ENCODE data around the gene RNASE13.
"Not testable (repeated sequence)": the region's sequence is repeated elsewhere in the genome, so short reads cannot be mapped to it uniquely, and the experiment has no call there.

RNASE13 gene

GRCh38 chr14:21023174-21023573 is 11.4 kb downstream of the RNASE13 start:
- no peak for DNase-seq (ENCODE audit: low read depth in 2 of 2)

DNA sequence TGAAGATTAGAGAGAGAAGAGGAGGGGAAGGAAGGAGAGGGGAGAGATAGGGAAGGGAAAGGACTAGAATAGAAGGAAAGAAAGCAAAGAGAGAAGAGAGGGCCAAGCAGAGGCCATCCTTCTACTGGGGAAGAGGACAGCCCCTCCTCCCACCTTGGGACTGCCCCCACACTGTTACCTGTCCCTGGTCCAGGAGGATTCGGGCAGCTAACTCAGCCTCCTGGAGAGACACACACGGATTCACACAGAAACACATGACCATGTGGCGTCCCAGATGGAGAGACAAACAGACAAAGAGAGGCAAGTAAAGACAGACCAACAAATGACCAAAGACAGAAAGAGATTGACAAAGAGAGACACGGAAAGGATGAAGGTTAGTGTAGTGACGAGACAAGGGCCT is 11.9 kb downstream of the RNASE13 start:
- no peak for DNase-seq (ENCODE audit: low read depth in 2 of 2)

GRCh38 chr14:21020977-21021545 is 13.5 kb downstream of the RNASE13 start:
- DNase-seq (ENCODE audit: low read depth in 2 of 2), result no peak

DNA sequence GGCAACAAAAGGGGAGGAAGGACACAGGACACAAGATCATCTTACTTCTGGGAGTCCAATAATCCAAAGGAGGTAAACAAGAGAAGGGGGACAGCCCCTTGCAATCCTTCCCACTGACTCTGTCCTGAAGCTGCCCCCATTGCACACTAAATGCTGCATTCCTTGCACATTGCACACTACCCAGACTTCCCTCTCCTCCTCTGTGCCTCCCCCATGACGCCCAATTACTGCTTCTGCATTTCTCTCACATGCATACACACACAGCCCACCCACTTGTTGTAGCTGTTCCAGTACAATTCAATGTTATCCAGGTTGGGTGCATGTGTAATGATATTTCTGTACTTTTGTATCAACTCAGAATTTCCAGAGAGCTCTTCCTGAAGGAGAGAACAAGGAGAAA is 15.2 kb downstream of the RNASE13 start:
- DNase-seq (ENCODE audit: low read depth in 2 of 2), result no peak

DNA sequence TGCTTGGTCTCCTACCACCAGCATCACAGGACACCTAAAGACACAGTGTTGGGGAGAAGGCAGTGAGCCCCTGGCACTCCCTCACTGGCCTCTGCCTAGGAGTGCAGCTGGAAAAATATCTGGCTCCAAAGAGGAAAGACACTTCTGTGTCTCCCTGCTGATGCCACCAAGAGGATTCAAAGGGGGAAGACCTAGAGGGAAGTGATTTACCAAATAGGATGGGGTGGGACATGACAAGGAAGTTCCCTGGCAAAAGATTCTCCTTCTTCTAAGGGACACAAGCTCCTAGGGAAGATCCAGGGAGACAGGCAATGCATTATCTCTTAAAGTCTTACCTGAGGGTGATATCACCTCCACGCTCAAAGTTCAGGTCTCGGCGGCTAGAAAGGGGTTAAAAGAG is 15.8 kb downstream of the RNASE13 start:
- no peak for DNase-seq (ENCODE audit: low read depth in 2 of 2)

- DNase-seq (ENCODE audit: low read depth in 2 of 2), result no peak
Observed at GRCh38 chr14:21018286-21018685, 16.3 kb downstream of the RNASE13 start.

- no peak for DNase-seq (ENCODE audit: low read depth in 2 of 2)
Observed at GRCh38 chr14:21017528-21018245, 16.9 kb downstream of the RNASE13 start.

DNA sequence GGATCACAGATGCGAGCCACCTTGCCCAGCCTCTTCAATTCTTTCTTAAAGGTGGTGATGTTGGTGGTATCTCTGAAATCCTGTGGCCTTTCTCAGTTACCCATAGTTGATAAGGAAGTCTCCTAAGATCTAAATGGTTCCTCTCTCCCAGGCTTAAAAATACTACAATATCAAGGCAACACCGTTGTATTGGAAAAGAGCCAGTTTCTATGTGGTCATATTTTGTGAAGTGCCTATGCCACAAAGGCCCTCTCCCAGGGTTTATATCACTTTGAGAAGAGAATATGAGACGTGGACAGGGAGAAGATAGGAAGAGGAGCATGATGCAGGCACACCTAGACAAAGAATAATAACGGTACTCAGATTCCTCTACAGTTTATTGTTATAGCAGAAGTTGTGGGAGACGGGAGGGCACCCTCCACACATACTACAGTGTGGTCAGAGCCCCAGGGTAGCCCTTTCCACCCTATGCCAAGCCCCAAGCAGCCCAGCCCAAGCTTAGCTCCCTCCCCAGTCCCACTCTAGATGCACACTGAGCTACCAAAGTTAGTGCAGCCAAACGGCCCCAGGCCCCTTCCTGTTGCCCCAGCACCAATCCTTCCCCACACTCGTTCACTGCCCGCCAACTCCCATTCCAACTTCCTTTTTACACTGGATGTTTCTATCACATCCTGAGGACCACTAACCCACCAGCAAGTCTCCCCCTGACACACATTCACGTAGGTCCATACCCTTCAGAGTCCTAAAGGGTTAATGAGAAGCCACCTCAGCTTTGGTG is 18.0 kb downstream of the RNASE13 start:
- DNase-seq (ENCODE audit: low read depth in 2 of 2), result no peak

DNA sequence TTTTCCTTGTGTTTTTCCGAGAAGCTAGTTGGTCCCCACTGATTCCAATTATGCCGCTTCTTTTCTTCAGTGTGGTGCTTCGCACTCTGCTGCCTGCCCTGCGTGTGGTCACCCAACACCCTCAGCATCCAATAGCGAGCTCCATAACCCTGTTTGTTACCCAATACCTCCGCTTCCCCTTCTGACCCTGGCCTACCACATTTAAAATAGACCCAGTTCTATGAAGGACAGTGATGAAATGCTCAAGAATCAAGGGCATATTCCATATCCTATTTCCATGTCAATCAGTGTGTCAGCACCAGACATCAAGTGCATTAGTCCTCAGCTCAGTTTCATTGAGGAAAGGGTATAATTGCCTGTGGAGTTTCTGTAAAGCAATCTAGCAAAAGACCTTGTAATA is 19.3 kb downstream of the RNASE13 start:
- DNase-seq (ENCODE audit: low read depth in 2 of 2), result no peak

GRCh38 chr14:21014761-21015190 is 19.8 kb downstream of the RNASE13 start:
- peak; percentile 78 to 82 for DNase-seq (ENCODE audit: low read depth in 2 of 2)

DNA sequence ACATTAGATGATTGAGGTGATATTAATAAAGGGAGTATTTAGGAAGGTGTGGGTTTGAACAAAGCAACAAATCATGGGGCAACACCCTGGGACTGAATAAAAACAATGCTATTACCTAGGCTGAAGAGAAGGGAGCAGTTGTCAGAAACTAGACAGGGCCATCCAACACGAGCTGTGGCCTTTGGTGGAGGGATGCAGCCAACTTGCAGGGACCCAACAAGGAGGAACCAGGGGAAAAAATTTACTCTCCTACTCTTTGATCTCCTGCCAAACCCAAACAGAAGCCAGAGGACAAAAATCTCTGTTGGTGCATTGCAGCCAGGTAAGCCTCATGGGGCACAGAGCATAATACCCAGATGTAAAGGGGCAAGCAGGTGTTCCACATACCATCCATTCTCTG is 23.5 kb downstream of the RNASE13 start:
- no peak for DNase-seq (ENCODE audit: low read depth in 2 of 2)

DNA sequence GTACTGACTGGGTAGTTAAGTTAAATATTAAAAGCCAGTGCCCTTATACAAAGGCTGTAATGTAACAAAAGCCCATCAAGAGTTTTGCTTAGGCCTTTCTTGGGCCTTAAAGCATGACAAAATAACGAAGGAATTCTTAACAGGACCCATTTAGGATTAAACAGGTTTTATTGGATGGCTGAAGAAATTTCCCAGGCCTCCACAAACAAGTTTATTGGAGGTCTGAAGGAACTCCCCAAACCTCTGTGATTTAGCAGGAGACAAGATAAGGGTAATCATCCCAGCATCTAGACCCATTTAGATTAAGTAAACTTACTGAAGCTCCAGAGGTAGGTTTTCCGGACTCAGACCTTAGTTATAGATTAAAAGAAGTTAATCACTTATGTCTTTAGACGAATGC is 24.9 kb downstream of the RNASE13 start:
- DNase-seq (ENCODE audit: low read depth in 2 of 2), result not testable (repeated sequence)

DNA sequence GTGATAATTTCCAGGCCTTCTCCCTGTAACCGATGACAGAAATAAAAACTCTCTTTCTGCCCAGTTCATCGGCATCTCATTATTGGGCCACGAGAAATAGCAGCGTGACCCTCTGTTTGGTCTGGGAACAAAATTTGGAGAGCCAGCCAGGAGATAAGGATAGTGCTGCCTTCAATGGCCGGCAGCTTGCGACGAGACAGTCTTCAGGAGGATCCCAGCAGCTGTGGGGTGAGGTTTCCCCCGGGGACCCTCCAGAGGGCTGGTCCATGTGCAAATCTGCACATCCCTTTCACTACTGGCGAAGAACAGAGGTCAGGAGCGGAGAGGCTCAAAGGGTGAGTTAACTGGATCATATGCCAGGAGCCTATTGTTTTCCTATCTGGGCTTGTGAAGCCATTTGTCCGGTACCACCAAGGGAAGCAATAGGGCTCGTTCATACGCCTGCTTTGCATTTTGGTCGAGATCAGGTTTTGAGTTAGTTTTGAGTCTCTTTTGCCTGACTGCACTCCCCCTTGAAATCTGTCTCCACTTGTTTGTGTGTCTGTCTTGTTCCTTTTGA is 30.7 kb downstream of the RNASE13 start:
- no peak for DNase-seq (ENCODE audit: low read depth in 2 of 2)

GRCh38 chr14:21001218-21001617 is 33.4 kb downstream of the RNASE13 start:
- no peak for DNase-seq (ENCODE audit: low read depth in 2 of 2)

- DNase-seq (ENCODE audit: low read depth in 2 of 2), result no peak
Observed at GRCh38 chr14:20999591-20999990, 35.0 kb downstream of the RNASE13 start.

DNA sequence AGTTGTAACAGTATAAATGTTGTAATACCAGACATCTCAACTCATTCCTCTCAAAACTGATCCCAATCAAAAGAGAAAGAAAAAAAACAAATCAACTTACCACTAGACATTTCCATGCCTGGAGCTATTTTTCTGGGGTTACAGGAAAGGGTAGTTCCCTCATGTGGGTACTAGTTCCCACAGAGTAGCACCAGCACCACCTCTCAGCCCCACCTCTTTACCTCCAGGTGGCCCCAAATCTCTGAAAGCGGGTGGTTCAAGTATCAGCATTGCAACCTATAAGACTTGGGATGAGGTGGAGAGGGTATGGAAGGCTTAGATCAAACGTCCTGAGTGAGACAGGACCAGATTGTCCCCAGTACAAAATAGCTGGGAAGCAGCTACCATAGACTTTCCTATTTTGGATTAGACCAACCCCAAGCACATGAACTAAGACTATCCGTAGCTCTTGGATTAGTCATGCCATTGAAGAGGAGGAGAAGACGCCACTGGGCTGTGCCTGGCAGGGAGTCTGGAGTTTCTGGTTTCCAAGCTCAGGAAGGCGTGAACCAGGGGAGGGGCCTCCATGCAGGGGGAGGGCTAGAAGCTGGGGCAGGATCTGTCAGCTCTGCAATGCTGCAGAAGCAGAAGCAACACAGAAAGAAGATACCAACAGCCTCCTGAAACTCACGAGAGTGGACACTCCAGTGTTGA is 35.8 kb downstream of the RNASE13 start, which contains the start of gene SLC39A2:
TSS of gene SLC39A2 (plus strand) at position 620 of the 693 bp plus-strand sequence. CDS start 154 bp downstream, outside the sequence.
- no peak for DNase-seq (ENCODE audit: low read depth in 2 of 2)

DNA sequence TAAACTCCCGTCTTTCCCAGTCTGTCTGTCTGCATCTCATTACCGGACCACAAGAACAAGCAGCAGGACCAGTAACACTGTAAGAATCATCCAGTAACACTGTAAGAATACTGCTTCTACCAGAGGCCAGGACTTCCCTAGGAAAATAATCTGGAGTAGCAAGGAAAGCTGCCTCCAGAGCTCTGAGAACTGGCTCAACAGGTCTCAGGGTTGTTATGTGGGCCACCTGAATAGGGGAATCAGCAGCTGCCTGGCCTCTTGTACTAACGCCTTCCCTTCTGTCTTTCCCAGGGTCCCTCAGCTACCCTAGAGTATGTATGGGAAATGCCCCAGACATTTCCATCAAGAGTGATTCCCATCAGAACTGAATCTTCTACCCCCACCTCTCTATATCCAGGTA is 36.5 kb downstream of the RNASE13 start:
- no peak for DNase-seq (ENCODE audit: low read depth in 2 of 2)

DNA sequence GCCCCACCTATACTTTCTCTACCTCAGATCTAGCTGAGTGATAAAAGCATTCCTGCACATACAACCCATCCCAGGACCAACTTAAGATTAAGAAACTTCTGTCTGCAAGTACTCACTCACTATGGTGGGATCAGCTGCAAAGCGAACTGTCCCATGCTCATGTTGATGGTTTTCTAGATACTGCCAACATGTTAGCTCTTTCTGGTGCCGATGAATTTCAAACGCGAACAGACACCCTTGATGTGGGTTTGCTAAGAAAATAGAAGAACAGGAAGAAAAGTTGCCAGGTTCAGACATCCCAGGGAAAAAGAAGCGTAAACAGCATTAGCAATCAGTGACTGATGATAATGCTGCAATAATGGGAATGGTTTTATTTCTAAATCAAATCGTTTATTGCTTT is 37.0 kb downstream of the RNASE13 start:
- no peak for DNase-seq (ENCODE audit: low read depth in 2 of 2)

- DNase-seq (ENCODE audit: low read depth in 2 of 2), result no peak
Observed at GRCh38 chr14:20997115-20997514, 37.5 kb downstream of the RNASE13 start.

GRCh38 chr14:20996521-20996920 is 38.1 kb downstream of the RNASE13 start:
- DNase-seq (ENCODE audit: low read depth in 2 of 2), result no peak

- peak; percentile 74 to 76 for DNase-seq (ENCODE audit: low read depth in 2 of 2)
Observed at GRCh38 chr14:20989787-20990600, 44.6 kb downstream of the RNASE13 start, which contains the start of gene METTL17. TSS of gene METTL17 (plus strand) at chr14:20989980. CDS start at chr14:20990003, 23 bp downstream.
